UCSD-AML1 (cell line): ENCODE data around the gene SPPL2A.
"Not testable (repeated sequence)": the region's sequence is repeated elsewhere in the genome, so short reads cannot be mapped to it uniquely, and the experiment has no call there.

ENCODE experiments used
- DNase-seq: peaks from one replicate; lab custom pipeline; 2025; ENCODE audit not compliant: unreplicated experiment; lab: John Stamatoyannopoulos, UW

Gene SPPL2A

GRCh38 chr15:50767332-50767861, 1.9 kb upstream of the SPPL2A start:
- DNase-seq, result no peak

DNA sequence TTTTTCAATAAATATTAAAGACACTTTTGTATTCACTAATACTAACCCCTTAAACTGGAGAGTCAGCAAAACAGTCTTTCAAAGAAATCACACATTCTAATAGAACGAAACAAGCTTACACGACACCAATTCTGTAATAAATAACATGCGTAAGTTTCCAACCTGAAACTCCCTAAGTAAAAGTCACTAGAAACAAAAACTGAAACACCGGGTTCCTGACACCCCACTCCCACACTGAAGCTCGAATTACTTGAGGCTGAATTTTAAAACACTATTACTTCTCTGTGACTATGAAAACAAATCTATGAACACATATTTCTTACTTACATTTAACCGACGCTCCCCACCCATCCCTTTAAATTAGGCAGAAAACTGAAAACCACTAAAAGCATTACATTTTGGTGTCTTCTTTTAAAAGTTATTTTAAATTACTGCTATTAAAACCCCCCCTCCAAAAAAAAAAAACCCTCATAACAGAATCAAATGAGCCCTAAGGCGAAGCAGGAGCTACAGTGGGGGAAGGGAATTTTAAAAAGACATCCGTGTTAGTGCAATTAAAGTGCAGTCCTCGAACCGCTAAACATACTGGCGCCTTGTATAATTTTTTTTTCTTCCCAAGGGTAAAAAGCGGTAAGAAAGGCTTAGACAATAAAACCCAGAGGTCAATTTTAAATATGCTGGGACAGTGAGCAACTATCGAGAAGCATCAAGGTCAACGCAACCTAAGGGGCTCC, 878 bp downstream of the SPPL2A start:
- DNase-seq, result no peak

DNA sequence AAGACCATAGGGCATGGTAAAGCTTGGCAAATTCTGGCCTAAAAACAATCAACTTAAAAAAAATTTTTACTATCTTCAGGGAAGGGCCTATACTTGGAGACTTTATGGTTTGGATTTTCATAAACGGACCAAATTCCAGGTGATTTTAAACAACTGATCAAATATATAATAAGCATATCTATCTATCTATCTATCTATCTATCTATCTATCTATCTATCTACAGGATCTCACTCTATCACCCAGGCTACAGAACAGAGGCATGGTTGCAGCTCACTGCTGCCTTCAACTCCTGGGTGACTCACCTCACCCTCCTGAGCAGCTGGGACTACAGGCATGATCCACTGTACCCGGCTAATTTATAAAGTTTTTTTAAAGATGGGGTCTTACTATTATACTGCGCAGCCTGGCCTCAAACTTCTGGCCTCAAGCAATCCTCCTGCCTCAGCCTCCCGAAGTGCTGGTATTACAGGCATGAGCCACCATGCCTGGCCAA, 6.7 kb downstream of the SPPL2A start:
- DNase-seq, result no peak

- DNase-seq, result no peak
Measured at GRCh38 chr15:50753463-50753862, 12.0 kb downstream of the SPPL2A start.

DNA sequence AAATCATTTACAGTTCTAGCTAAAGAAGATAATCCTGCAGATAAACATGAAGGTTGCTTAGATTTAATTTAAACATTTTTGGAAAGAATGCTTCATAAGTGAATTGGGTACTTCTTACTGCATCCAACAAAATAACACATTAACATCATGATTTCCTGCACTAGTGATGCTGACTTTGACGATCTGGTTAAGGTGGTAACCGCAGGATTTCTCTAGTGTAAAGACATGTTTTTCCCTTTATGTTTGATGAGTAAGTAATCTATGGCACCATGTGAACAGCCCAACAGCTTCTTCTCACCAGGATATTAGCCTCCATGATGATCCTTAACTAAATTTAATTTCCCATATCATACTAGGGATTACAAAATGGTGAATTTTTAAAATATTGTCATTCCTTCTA, 14.1 kb downstream of the SPPL2A start:
- no peak for DNase-seq

DNA sequence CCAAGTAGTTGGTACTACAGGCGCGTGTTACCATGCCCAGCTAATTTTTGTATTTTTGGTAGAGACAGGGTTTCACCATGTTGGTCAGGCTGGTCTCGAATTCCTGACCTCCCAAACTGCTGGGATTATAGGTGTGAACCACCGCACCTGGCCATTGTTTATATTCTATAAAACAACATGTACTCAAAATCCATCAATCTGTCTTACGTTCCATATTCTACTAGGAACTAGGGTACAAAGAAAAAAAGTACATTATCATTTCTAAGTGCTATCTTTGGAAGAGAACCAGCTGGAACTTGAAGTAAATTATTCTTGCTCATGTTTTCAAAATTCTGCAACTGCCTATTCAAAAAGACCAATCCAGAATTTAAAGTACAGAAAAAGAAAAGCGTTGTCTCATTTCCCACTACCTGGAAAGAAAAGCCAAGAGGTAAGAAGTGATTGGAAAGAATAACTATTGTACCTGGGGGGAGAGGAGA, 15.2 kb downstream of the SPPL2A start:
- DNase-seq, result no peak

DNA sequence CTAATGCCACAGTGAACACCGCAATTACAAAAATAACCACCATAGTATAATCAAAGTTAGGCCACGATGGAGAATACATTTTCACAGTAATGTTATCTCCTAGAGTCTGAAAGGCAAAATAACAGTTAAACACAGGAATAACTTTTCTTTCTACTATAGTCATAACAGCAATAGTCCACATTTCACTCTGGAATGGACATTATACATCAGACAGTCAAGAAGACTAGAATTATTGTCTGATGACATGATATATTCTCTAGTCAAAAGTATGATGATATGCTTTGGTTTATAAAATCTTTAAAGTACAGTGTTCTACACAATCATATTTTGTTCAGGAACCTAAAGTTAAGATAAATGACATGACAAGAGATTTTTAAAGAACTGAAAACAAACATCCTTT, 18.0 kb downstream of the SPPL2A start:
- no peak for DNase-seq

- DNase-seq, result no peak
Measured at GRCh38 chr15:50744601-50745000, 20.9 kb downstream of the SPPL2A start.

DNA sequence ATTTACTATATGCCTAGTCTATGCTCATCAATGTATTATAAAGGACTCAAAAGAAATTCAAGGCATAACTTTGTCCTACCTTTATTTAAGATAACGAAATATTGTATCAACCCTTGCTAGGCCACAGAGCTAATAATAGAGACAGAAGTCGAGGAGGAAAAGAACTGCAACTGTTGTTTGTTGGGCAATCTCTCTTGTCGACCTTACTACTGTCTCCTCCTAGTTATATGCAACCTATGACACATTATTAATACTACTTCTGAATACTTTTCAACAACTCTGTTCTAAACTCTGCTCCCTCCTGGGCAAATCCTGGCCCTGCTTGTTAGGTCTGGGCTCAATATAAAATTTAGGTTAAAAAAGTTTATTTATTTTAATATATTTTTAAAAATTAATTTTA, 24.6 kb downstream of the SPPL2A start:
- DNase-seq, result no peak

- no peak for DNase-seq
Measured at GRCh38 chr15:50736823-50737222, 28.7 kb downstream of the SPPL2A start.

GRCh38 chr15:50735156-50735555, 30.4 kb downstream of the SPPL2A start:
- no peak for DNase-seq

- DNase-seq, result no peak
Measured at GRCh38 chr15:50726315-50726714, 39.2 kb downstream of the SPPL2A start.

GRCh38 chr15:50718700-50719125, 46.8 kb downstream of the SPPL2A start:
- no peak for DNase-seq

- no peak for DNase-seq
Measured at GRCh38 chr15:50712018-50712417, 53.5 kb downstream of the SPPL2A start.

DNA sequence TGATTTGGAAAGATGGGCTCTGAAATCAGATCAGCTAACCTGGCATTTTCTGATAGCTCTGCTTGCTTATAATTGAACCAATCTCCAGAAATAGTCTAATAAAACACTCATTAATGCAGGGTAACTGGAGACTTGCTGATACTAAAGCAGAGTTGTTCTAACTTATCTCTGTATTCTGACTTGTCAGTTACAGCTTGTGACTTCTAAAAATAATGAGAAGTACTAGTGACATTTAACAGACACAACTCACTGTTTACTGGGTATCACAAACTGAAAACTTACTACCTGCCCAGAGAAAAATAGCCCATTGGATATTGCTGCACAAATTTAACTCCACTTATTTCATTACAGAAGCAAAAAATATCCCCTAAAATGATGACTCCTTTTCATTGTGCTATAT, 54.9 kb downstream of the SPPL2A start:
- DNase-seq, result no peak

DNA sequence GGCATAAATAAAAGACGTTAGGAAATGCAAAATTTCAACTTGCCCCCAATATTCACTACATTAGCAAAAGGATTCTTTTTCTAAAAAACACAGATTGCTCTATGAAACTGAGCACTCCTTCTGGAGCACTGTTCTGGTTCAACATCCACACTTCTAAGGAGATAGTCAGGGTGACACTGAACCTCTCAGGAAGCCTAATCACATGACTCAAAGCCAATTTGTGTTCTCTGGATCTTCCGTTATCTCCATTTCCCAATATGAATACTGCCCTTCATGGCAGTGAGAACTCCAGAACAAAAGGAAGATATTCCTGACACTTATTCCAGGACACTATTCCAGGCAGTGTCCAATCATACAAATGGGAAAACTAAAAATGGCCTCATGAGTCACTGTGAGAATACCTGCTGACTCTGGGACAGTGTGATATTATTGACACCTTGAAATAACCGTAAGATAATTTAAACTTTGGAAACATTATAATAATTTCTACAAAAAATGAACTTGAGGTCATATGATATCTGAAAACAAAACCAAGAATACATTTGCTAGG, 57.6 kb downstream of the SPPL2A start:
- no peak for DNase-seq

DNA sequence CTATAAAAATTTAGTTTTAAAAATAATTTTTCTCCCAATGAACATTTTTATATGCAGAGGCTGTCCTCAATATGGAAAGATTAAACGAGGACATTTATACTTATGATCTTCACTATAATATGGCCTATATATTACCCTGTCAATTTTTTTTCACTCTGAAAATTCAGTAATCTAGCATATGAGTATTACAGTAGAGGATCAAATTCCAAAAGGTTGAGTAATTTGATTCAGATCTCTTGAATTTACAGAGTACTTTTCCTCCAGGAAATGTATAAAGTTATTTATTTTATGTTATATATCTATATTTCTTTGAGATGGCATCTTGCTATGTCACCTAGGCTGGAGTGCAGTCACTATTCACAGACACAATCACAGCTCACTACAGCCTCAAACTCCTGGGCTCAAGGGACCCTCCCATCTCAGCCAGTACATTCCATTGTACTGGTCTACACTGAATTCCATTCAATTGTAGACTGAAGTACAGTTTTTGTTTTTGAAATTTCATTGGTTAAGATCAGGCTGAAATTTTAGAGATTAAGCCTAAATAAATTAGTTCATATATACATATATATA, 62.7 kb downstream of the SPPL2A start:
- DNase-seq, result no peak

DNA sequence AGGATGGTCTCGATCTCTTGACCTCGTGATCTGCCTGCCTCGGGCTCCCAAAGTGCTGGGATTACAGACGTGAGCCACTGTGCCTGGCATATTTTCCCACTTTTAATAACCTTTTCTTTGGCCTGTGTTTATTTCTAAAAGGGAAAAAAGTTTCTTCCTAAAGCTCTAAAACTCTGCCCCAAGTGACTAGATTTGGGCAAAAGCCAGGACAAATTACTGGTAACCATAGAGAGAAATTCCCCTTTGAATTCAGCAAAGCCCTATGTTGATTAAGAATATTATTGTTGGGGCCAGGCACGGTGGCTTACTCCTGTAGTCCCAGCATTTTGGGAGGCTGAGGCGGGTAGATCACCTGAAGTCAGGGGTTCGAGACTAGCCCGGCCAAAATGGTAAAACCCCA, 67.4 kb downstream of the SPPL2A start:
- no peak for DNase-seq

GRCh38 chr15:50697109-50697797, 68.3 kb downstream of the SPPL2A start:
- no peak for DNase-seq

DNA sequence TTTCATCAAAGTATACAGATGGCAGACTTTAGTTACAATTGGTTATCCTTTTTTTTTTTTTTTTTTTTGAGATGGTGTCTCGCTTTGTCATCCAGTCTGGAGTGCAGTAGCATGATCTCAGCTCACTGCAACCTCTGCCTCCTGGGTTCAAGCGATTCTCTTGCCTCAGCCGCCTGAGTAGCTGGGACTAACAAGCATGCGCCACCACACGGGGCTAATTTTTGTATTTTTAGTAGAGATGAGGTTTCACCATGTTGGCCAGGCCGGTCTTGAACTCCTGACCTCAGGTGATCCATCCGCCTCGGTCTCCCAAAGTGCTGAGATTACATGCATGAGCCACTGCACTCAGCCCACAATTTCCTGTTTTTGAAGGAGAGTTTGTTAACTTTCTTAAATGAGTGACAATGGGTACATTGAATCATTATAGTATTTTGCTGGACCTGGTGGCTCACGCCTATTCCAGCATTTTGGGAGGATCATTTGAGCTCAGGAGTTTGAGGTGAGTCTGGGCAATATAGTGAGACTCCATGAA, 70.8 kb downstream of the SPPL2A start:
- not testable (repeated sequence) for DNase-seq

- no peak for DNase-seq
Measured at GRCh38 chr15:50687302-50687902, 78.1 kb downstream of the SPPL2A start.
